GM12878 (cell line): ENCODE data around the gene ERBB3. TPM values are rescaled to one million over a fixed set of nuclear protein-coding genes. Genes with fewer than 3 reads are reported as not detected.

Experiments
- ESRRA ChIP-seq: IDR thresholded peaks from 2 replicates; pipeline ENCODE4 v1.6.1; 2012; ENCODE audit warnings: mild to moderate bottlenecking, low read length, improper control_type of control experiment
- FOXK2 ChIP-seq: fragments of 450-650 bp; IDR thresholded peaks from 2 replicates; pipeline ENCODE4 v1.6.1; 2017; ENCODE audit warnings: mild to moderate bottlenecking, moderate library complexity
- NFIC ChIP-seq: IDR thresholded peaks from 2 replicates; pipeline ENCODE4 v1.6.1; 2012; ENCODE audit warnings: low read depth, mild to moderate bottlenecking, inconsistent platforms, low read length, moderate library complexity
- RB1 ChIP-seq: fragments of 450-650 bp; formaldehyde crosslinking; IDR thresholded peaks from 2 replicates; pipeline ENCODE4 v1.6.1; 2017; ENCODE audit warnings: mild to moderate bottlenecking, borderline replicate concordance
- RELA ChIP-seq: fragments of 450-650 bp; IDR thresholded peaks from 2 replicates; pipeline ENCODE4 v1.8.0; 2014; ENCODE audit warnings: borderline replicate concordance; ENCODE audit not compliant: partially characterized antibody
- RUNX3 ChIP-seq: IDR thresholded peaks from 2 replicates; pipeline ENCODE4 v1.6.1; 2012; ENCODE audit warnings: low read length, inconsistent platforms
- SIN3A ChIP-seq: IDR thresholded peaks from 2 replicates; pipeline ENCODE4 v1.6.1; 2012; ENCODE audit warnings: low read depth, low read length, improper control_type of control experiment
- SREBF1 ChIP-seq: IDR thresholded peaks from 2 replicates; pipeline ENCODE4 v1.6.1; 2012; ENCODE audit warnings: mild to moderate bottlenecking, low read length
- SREBF2 ChIP-seq: IDR thresholded peaks from 2 replicates; pipeline ENCODE4 v1.6.1; 2012; ENCODE audit warnings: mild to moderate bottlenecking, low read length
- STAT1 ChIP-seq: fragments of 450-650 bp; conservative IDR thresholded peaks from 2 replicates; pipeline ENCODE4 v1.6.1; 2014; ENCODE audit warnings: antibody characterized with exemption, mild to moderate bottlenecking
- SUPT20H ChIP-seq: IDR thresholded peaks from 2 replicates; pipeline ENCODE4 v1.6.1; 2011; ENCODE audit warnings: low read depth, mild to moderate bottlenecking, low read length, moderate library complexity, borderline replicate concordance; ENCODE audit not compliant: control insufficient read depth
- TAF1 ChIP-seq: IDR thresholded peaks from 2 replicates; pipeline ENCODE4 v1.6.1; 2011; ENCODE audit warnings: mild to moderate bottlenecking, low read depth, low read length, borderline replicate concordance
- TCF12 ChIP-seq: IDR thresholded peaks from 2 replicates; pipeline ENCODE4 v1.6.1; 2011; ENCODE audit warnings: low read depth, mild to moderate bottlenecking, low read length
- ZNF622 ChIP-seq: fragments of 450-650 bp; IDR thresholded peaks from 2 replicates; pipeline ENCODE4 v1.6.1; 2017; ENCODE audit warnings: mild to moderate bottlenecking, inconsistent platforms
- polyA plus RNA-seq, 11 experiments: library from polyadenylated mRNA; depleted of rRNA in 4 of 11; unstranded in 6 of 11; stranded (reverse) in 5 of 11; fragments of >200 nt; fragmentation: Nextera tagmentation in 4 of 11; fragmentation: Illumina TruSeq in 1 of 11; extraction: Ambion mirVana in 4 of 11; extraction: Trizol in 1 of 11; gene quantifications; 1 replicate in 1 of 11; 2 replicates in 10 of 11; pipeline versions ENCODE4 v1.2.1 to v1.2.3, GENCODE V29; 2011 to 2016; ENCODE audit warnings: inconsistent platforms in 2 of 11, missing spikeins in 2 of 11, low read depth in 1 of 11
- total RNA-seq, 4 experiments: library from RNA; depleted of rRNA in 3 of 4; stranded (reverse); fragments of >200 nt in 3 of 4; fragmentation: Illumina TruSeq in 1 of 4; extraction: Trizol in 1 of 4; gene quantifications; 2 replicates each; pipeline versions ENCODE4 v1.2.1 to v1.2.3, GENCODE V29; 2013 to 2021
- TF ChIP-seq, protein P1 (sequence below): IDR thresholded peaks from 2 replicates; pipeline ENCODE4 v1.6.1; 2011; ENCODE audit warnings: borderline replicate concordance, low read depth, mild to moderate bottlenecking, moderate library complexity, low read length; ENCODE audit not compliant: insufficient read depth, poor library complexity, severe bottlenecking
- TF ChIP-seq, protein P2 (sequence below): fragments of 450-650 bp; IDR thresholded peaks from 2 replicates; pipeline ENCODE4 v1.6.1; 2016; ENCODE audit warnings: mild to moderate bottlenecking
- TF ChIP-seq, protein P3 (sequence below): fragments of 450-650 bp; conservative IDR thresholded peaks from 2 replicates; pipeline ENCODE4 v1.6.1; 2017; ENCODE audit warnings: mild to moderate bottlenecking, moderate library complexity
- TF ChIP-seq, protein P4 (sequence below): fragments of 450-650 bp; IDR thresholded peaks from 2 replicates; pipeline ENCODE4 v1.6.1; 2016; ENCODE audit warnings: mild to moderate bottlenecking, moderate library complexity, borderline replicate concordance
- TF ChIP-seq, protein P5 (sequence below): fragments of 450-650 bp; IDR thresholded peaks from 2 replicates; pipeline ENCODE4 v1.6.1; 2017; ENCODE audit warnings: mild to moderate bottlenecking, low read depth, inconsistent platforms; ENCODE audit not compliant: poor library complexity, severe bottlenecking

The ERBB3 gene
- total and polyA plus RNA-seq, 10 of the 15 experiments (the other 5 are each of a cell fraction or from before 2014, with no cell fraction given): 0.03 to 0.72 (median 0.04) TPM; not detected in 5

DNA sequence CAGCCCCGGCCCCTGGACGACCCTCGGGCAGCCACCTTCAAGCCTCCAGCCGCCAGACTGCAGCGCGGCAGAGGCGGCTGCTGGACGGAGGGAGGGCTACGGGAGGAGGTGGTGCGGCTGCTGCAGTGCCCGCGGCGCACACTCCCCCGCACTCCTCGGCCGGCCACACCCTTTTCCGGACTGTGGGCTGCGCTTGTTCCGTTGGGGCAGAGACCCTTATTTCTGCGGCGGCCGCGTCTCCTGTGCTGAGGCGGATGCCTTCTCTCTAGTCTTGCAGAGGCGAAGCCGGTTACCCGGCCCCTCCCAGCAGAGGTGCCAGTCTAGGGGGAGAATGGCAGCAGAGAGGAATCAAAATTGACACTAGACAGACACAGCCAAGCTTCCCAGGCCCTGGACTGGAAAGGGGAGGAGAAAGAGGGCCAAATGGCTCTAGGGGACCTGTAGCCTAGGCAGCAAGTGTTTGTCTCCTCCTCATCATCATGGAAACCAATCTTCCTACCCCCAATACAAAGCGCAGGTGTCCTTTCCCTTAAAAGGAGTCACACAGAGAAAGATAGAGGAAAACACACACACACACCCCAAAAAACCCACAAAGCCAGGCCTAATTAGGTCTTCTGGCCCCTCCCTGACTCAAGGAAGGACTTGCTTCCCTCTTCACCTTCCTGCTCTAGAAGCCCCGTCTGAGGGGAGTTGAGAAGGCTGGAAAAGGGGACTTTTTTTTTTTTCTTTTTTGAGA, 49.4 kb downstream of the ERBB3 start (continued):
- TF ChIP-seq, protein P1, sequence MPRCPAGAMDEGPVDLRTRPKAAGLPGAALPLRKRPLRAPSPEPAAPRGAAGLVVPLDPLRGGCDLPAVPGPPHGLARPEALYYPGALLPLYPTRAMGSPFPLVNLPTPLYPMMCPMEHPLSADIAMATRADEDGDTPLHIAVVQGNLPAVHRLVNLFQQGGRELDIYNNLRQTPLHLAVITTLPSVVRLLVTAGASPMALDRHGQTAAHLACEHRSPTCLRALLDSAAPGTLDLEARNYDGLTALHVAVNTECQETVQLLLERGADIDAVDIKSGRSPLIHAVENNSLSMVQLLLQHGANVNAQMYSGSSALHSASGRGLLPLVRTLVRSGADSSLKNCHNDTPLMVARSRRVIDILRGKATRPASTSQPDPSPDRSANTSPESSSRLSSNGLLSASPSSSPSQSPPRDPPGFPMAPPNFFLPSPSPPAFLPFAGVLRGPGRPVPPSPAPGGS: no peak
- TF ChIP-seq STAT1 (no peak), ESRRA (no peak), RELA (no peak), RB1 (no peak), SREBF2 (no peak), SREBF1 (no peak), SUPT20H (no peak), TAF1 (peak; percentile 9; the same call in 1 of the 2 replicates), RUNX3 (peak; percentile 52), TCF12 (no peak), ZNF622 (no peak), NFIC (no peak), FOXK2 (0 out of 2 replicates have a peak, but pooled peaks have one; percentile 37), SIN3A (no peak)
- TF ChIP-seq, protein P2, sequence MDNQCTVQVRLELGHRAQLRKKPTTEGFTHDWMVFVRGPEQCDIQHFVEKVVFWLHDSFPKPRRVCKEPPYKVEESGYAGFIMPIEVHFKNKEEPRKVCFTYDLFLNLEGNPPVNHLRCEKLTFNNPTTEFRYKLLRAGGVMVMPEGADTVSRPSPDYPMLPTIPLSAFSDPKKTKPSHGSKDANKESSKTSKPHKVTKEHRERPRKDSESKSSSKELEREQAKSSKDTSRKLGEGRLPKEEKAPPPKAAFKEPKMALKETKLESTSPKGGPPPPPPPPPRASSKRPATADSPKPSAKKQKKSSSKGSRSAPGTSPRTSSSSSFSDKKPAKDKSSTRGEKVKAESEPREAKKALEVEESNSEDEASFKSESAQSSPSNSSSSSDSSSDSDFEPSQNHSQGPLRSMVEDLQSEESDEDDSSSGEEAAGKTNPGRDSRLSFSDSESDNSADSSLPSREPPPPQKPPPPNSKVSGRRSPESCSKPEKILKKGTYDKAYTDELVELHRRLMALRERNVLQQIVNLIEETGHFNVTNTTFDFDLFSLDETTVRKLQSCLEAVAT: 0 out of 2 replicates have a peak, but pooled peaks have one; percentile 20
- TF ChIP-seq, protein P3, sequence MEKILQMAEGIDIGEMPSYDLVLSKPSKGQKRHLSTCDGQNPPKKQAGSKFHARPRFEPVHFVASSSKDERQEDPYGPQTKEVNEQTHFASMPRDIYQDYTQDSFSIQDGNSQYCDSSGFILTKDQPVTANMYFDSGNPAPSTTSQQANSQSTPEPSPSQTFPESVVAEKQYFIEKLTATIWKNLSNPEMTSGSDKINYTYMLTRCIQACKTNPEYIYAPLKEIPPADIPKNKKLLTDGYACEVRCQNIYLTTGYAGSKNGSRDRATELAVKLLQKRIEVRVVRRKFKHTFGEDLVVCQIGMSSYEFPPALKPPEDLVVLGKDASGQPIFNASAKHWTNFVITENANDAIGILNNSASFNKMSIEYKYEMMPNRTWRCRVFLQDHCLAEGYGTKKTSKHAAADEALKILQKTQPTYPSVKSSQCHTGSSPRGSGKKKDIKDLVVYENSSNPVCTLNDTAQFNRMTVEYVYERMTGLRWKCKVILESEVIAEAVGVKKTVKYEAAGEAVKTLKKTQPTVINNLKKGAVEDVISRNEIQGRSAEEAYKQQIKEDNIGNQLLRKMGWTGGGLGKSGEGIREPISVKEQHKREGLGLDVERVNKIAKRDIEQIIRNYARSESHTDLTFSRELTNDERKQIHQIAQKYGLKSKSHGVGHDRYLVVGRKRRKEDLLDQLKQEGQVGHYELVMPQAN: 0 out of 2 replicates have a peak, but pooled peaks have one; percentile 43
- TF ChIP-seq, protein P4, sequence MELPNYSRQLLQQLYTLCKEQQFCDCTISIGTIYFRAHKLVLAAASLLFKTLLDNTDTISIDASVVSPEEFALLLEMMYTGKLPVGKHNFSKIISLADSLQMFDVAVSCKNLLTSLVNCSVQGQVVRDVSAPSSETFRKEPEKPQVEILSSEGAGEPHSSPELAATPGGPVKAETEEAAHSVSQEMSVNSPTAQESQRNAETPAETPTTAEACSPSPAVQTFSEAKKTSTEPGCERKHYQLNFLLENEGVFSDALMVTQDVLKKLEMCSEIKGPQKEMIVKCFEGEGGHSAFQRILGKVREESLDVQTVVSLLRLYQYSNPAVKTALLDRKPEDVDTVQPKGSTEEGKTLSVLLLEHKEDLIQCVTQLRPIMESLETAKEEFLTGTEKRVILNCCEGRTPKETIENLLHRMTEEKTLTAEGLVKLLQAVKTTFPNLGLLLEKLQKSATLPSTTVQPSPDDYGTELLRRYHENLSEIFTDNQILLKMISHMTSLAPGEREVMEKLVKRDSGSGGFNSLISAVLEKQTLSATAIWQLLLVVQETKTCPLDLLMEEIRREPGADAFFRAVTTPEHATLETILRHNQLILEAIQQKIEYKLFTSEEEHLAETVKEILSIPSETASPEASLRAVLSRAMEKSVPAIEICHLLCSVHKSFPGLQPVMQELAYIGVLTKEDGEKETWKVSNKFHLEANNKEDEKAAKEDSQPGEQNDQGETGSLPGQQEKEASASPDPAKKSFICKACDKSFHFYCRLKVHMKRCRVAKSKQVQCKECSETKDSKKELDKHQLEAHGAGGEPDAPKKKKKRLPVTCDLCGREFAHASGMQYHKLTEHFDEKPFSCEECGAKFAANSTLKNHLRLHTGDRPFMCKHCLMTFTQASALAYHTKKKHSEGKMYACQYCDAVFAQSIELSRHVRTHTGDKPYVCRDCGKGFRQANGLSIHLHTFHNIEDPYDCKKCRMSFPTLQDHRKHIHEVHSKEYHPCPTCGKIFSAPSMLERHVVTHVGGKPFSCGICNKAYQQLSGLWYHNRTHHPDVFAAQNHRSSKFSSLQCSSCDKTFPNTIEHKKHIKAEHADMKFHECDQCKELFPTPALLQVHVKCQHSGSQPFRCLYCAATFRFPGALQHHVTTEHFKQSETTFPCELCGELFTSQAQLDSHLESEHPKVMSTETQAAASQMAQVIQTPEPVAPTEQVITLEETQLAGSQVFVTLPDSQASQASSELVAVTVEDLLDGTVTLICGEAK: no peak
- TF ChIP-seq, protein P5, sequence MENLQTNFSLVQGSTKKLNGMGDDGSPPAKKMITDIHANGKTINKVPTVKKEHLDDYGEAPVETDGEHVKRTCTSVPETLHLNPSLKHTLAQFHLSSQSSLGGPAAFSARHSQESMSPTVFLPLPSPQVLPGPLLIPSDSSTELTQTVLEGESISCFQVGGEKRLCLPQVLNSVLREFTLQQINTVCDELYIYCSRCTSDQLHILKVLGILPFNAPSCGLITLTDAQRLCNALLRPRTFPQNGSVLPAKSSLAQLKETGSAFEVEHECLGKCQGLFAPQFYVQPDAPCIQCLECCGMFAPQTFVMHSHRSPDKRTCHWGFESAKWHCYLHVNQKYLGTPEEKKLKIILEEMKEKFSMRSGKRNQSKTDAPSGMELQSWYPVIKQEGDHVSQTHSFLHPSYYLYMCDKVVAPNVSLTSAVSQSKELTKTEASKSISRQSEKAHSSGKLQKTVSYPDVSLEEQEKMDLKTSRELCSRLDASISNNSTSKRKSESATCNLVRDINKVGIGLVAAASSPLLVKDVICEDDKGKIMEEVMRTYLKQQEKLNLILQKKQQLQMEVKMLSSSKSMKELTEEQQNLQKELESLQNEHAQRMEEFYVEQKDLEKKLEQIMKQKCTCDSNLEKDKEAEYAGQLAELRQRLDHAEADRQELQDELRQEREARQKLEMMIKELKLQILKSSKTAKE: no peak
